ENCODE results near the gene NAGLU. TPM values are rescaled to one million over a fixed set of nuclear protein-coding genes. Genes with fewer than 3 reads are reported as not detected.

Gene NAGLU
- total and polyA plus RNA-seq, 2 of the 13 experiments (the other 11 are each of a cell fraction or from before 2014, with no cell fraction given): 28.2 to 40.1 TPM

GRCh38 chr17:42531455-42532354 is 4.3 kb upstream of the NAGLU start (continued):
- TF ChIP-seq THAP9 (CRISPR knock-in tag; IDR thresholded peaks at IDR 0.05; ENCODE audit: borderline replicate concordance) (0 out of 2 replicates have a peak, but pooled peaks have one; percentile 33), ZNF549 (CRISPR knock-in tag; IDR thresholded peaks at IDR 0.05) (no peak), TMF1 (CRISPR knock-in tag; IDR thresholded peaks at IDR 0.05; ENCODE audit: low read depth) (no peak), GPN1 (CRISPR knock-in tag; IDR thresholded peaks at IDR 0.05; ENCODE audit: borderline replicate concordance) (no peak), SOX5 (CRISPR knock-in tag; IDR thresholded peaks at IDR 0.05; ENCODE audit: borderline replicate concordance) (no peak), FOXO1 (CRISPR knock-in tag; IDR thresholded peaks at IDR 0.05) (no peak), ZBTB26 (CRISPR knock-in tag; IDR thresholded peaks at IDR 0.05; ENCODE audit: borderline replicate concordance) (peak; percentile 51; the same call in 1 of the 2 replicates), HHEX (CRISPR knock-in tag; IDR thresholded peaks at IDR 0.05) (no peak), DRAP1 (CRISPR knock-in tag; IDR thresholded peaks at IDR 0.05) (no peak), ZNF773 (CRISPR knock-in tag; IDR thresholded peaks at IDR 0.05; ENCODE audit: borderline replicate concordance) (0 out of 2 replicates have a peak, but pooled peaks have one; percentile 27), DNMT3B (CRISPR knock-in tag; conservative IDR thresholded peaks at IDR 0.05) (no peak), ZNF792 (CRISPR knock-in tag; IDR thresholded peaks at IDR 0.05) (no peak), MTF2 (CRISPR knock-in tag; IDR thresholded peaks at IDR 0.05; ENCODE audit: borderline replicate concordance) (peak; percentile 11; the same call in 1 of the 2 replicates), ZBTB2 (CRISPR knock-in tag; IDR thresholded peaks at IDR 0.05; ENCODE audit: low read depth) (peak; percentile 92), TRAFD1 (CRISPR knock-in tag; IDR thresholded peaks at IDR 0.05; ENCODE audit: borderline replicate concordance) (no peak), FOXP1 (IDR thresholded peaks at IDR 0.05) (no peak), FOXP1 (CRISPR knock-in tag; IDR thresholded peaks at IDR 0.05) (no peak; the same call in 1 of the 2 replicates), TOPORS (CRISPR knock-in tag; IDR thresholded peaks at IDR 0.05) (no peak; the same call in 1 of the 2 replicates), ZNF839 (CRISPR knock-in tag; IDR thresholded peaks at IDR 0.05; ENCODE audit: borderline replicate concordance) (no peak), ZNF343 (CRISPR knock-in tag; IDR thresholded peaks at IDR 0.05) (no peak)

All from HepG2 (cell line).